Activated naive CD8-positive, alpha-beta T cell treated with anti-CD3 and anti-CD28 coated beads, Interleukin-2, amount 10 ng/mL, durations not matched to agents 7 days and 5 days (primary cell): ENCODE measurements around the gene SLC29A1. TPM values are rescaled to one million over a fixed set of nuclear protein-coding genes. Genes with fewer than 3 reads are reported as not detected.

Experiments used
- ATAC-seq: fragments of 150-1000 bp; cut with Tn5 transposase; one replicate; pipeline ENCODE4 v1.10.0; 2021; ENCODE audit warnings: low read depth, moderate library complexity
- POLR2A ChIA-PET: fragments of 350-600 bp; sonication (Branson Sonifier 250); formaldehyde crosslinking; loops from one replicate; lab custom pipeline; 2021; ENCODE audit warnings: antibody characterized with exemption; lab: Charles Lee
- DNase-seq: peaks from one replicate; pipeline ENCODE4 v3.0.0; 2021
- H3K27ac Mint-ChIP-seq: one replicate; pipeline ENCODE4 v1.8.0; 2022; ENCODE audit warnings: mild to moderate bottlenecking, mixed read lengths
- H3K27me3 Mint-ChIP-seq: one replicate; pipeline ENCODE4 v1.8.0; 2022; ENCODE audit warnings: mild to moderate bottlenecking, moderate library complexity, mixed read lengths
- H3K36me3 Mint-ChIP-seq: one replicate; pipeline ENCODE4 v1.8.0; 2021; ENCODE audit warnings: mild to moderate bottlenecking, mixed read lengths
- H3K4me1 Mint-ChIP-seq: one replicate; pipeline ENCODE4 v1.8.0; 2021; ENCODE audit warnings: mixed read lengths
- H3K4me3 Mint-ChIP-seq: one replicate; pipeline ENCODE4 v1.8.0; 2022; ENCODE audit warnings: mild to moderate bottlenecking, moderate library complexity, mixed read lengths
- H3K9me3 Mint-ChIP-seq: one replicate; pipeline ENCODE4 v1.8.0; 2021; ENCODE audit warnings: mixed read lengths
- total RNA-seq, 2 experiments: library from RNA; stranded (reverse); gene quantifications; one replicate each; pipeline ENCODE4 v1.2.3, GENCODE V29; 2021

SLC29A1 gene
- total RNA-seq, 2 experiments from 2014 or later = 22.5 to 24.0 TPM

DNA sequence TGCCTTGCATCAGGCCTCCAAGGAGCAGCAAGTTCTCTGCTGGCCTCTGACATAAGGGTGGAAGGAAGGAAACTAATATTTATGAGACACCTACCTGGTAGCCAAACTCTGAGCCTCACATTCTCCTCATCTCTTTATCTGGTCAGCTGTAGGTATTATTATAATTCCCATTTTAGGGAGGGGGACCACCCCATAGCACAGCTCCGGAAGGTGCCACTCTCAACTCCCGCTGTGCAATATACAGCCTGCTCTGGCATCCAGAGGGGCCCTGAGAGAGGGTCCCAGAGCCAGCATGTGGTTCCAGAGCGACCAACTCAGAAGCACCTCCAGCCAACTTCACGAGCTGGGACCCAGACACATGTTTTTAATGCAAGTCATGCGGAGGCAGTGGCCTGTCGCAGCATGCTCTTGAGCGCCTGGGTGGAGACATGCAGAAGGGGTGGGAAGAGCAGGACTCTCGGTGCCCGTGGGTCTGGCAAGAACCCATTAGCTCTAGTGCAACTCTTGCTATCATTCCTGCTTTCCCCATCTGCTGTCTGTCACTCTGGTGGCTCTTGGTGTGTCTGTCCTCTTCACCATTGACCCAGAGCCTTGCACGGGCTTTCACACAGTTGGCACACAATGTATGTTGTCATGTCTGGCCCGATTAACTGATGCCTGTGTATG lies 21.6 kb upstream of the SLC29A1 start:
- no peak overlapping the region for H3K27ac Mint-ChIP-seq
- DNase-seq (no peak), ATAC-seq (no peak)
- H3K27me3 Mint-ChIP-seq = peaks cover 31% of the 10 kb centered on the region
- POLR2A ChIA-PET = no interaction called here
- H3K4me1 Mint-ChIP-seq = no peaks in the 10 kb centered on the region
- H3K9me3 Mint-ChIP-seq = no peaks in the 10 kb centered on the region
- no peaks in the 10 kb centered on the region for H3K36me3 Mint-ChIP-seq
- no peak overlapping the region for H3K4me3 Mint-ChIP-seq

DNA sequence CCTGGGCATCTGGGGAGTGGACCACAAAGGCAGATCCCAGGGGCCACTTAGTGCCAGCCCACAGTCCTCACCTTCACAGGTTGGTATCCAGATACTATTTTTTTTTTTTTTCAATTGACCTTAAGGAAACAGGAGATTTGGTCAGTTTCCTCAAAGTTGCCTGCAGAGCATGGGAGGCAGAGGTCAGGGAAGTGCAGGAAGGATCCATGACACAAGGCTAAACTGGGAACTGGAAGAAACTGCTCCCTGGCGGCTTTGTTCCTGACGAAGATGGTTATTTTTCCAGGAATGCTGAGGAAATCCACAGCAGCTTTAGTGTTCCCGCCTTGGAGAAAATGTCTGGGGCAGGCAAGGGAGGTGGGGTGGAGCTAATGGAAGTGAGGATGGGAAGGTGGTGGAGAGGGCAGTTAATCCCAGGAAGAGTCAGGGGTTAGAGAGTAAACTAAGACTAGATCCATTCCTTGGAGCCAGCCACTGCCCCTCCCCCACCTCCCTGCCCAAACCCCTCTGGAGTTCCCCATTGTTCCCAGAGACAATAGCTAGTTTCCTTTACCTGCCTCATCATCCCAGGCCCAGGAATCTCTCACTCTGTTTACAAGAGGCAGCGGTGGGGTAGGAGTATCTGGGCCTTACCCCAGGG lies 20.9 kb upstream of the SLC29A1 start:
- no peak for DNase-seq
- Mint-ChIP-seq H3K27ac (no peak overlapping the region), H3K27me3 (peaks cover 31% of the 10 kb centered on the region), H3K36me3 (no peaks in the 10 kb centered on the region), H3K4me1 (no peaks in the 10 kb centered on the region), H3K9me3 (no peaks in the 10 kb centered on the region), H3K4me3 (no peak overlapping the region)
- POLR2A ChIA-PET = interaction anchor here (0.6 kb wide), 1 partner anchor 489 kb away, joined by 5 read pairs; no protein-coding TSS in a partner anchor
- no peak for ATAC-seq

GRCh38 chr6:44202972-44203750 lies 20.2 kb upstream of the SLC29A1 start:
- Mint-ChIP-seq H3K4me1 (no peaks in the 10 kb centered on the region), H3K9me3 (no peaks in the 10 kb centered on the region), H3K4me3 (no peak overlapping the region), H3K27ac (no peak overlapping the region), H3K27me3 (peaks cover 31% of the 10 kb centered on the region), H3K36me3 (no peaks in the 10 kb centered on the region)
- POLR2A ChIA-PET = interaction anchor here (0.6 kb wide), 1 partner anchor 490 kb away, joined by 5 read pairs; no protein-coding TSS in a partner anchor
- ATAC-seq (no peak), DNase-seq (no peak)

DNA sequence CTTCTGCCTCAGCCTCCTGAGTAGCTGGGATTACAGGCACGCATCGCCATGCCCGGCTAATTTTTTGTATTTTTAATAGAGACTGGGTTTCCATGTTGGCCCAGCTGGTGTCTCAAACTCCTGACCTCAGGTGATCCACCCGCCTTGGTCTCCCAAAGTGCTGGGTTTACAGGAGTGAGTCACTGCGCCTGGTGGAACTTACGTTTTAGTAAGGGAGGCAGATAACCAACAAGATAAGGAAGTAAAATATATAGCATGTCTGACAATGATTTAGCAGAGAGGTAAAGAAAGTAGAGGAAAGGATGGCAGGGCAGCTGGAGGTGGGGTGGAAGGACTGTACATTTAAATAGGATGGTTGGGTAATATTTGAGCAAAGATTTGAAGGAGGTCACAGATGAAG lies 19.4 kb upstream of the SLC29A1 start:
- H3K4me3 Mint-ChIP-seq = no peak overlapping the region
- no peak for DNase-seq
- H3K9me3 Mint-ChIP-seq = no peaks in the 10 kb centered on the region

GRCh38 chr6:44207966-44208365 lies 15.4 kb upstream of the SLC29A1 start:
- Mint-ChIP-seq H3K4me3 (no peak overlapping the region), H3K27ac (no peak overlapping the region), H3K9me3 (no peaks in the 10 kb centered on the region), H3K4me1 (no peaks in the 10 kb centered on the region), H3K36me3 (no peaks in the 10 kb centered on the region), H3K27me3 (peaks cover 30% of the 10 kb centered on the region)
- DNase-seq = no peak
- no peak for ATAC-seq
- POLR2A ChIA-PET = no interaction called here

More for the DNA sequence above, 19.4 kb upstream of the SLC29A1 start:
- no peaks in the 10 kb centered on the region for H3K4me1 Mint-ChIP-seq
- peaks cover 32% of the 10 kb centered on the region for H3K27me3 Mint-ChIP-seq
- no peaks in the 10 kb centered on the region for H3K36me3 Mint-ChIP-seq
- POLR2A ChIA-PET = no interaction called here
- ATAC-seq = no peak
- no peak overlapping the region for H3K27ac Mint-ChIP-seq

GRCh38 chr6:44211284-44211683 lies 12.1 kb upstream of the SLC29A1 start:
- POLR2A ChIA-PET = no interaction called here
- Mint-ChIP-seq H3K9me3 (no peaks in the 10 kb centered on the region), H3K36me3 (no peaks in the 10 kb centered on the region), H3K27me3 (peaks cover 21% of the 10 kb centered on the region), H3K4me3 (no peak overlapping the region), H3K27ac (no peak overlapping the region), H3K4me1 (no peaks in the 10 kb centered on the region)
- no peak for ATAC-seq
- DNase-seq = no peak

- no peak for ATAC-seq
- POLR2A ChIA-PET = no interaction called here
These were observed 9.1 kb upstream of the SLC29A1 start for GRCh38 chr6:44214307-44214706.

GRCh38 chr6:44216677-44217331 lies 6.6 kb upstream of the SLC29A1 start, which contains the start of gene MYMX:
TSS of gene MYMX (plus strand) at chr6:44216926. CDS start at chr6:44217472, 546 bp downstream.
- ATAC-seq (no peak), DNase-seq (no peak)
- H3K36me3 Mint-ChIP-seq = no peaks in the 10 kb centered on the region
- H3K4me3 Mint-ChIP-seq = no peak within 1 kb of the TSS
- no peak within 1 kb of the TSS for H3K27ac Mint-ChIP-seq
- POLR2A ChIA-PET = interaction anchor here (0.7 kb wide), 2 partner anchors 31 to 272 kb away, joined by 3 to 4 read pairs; no protein-coding TSS in a partner anchor
- H3K4me1 Mint-ChIP-seq = peaks cover 7% of the 10 kb centered on the region
- H3K27me3 Mint-ChIP-seq = peaks cover 18% of the 10 kb centered on the region
- no peaks in the 10 kb centered on the region for H3K9me3 Mint-ChIP-seq

More at GRCh38 chr6:44214307-44214706, 9.1 kb upstream of the SLC29A1 start:
- H3K27ac Mint-ChIP-seq = no peak overlapping the region
- H3K36me3 Mint-ChIP-seq = no peaks in the 10 kb centered on the region
- peaks cover 2% of the 10 kb centered on the region for H3K4me1 Mint-ChIP-seq
- H3K27me3 Mint-ChIP-seq = peaks cover 22% of the 10 kb centered on the region
- H3K4me3 Mint-ChIP-seq = no peak overlapping the region
- H3K9me3 Mint-ChIP-seq = no peaks in the 10 kb centered on the region
- no peak for DNase-seq

DNA sequence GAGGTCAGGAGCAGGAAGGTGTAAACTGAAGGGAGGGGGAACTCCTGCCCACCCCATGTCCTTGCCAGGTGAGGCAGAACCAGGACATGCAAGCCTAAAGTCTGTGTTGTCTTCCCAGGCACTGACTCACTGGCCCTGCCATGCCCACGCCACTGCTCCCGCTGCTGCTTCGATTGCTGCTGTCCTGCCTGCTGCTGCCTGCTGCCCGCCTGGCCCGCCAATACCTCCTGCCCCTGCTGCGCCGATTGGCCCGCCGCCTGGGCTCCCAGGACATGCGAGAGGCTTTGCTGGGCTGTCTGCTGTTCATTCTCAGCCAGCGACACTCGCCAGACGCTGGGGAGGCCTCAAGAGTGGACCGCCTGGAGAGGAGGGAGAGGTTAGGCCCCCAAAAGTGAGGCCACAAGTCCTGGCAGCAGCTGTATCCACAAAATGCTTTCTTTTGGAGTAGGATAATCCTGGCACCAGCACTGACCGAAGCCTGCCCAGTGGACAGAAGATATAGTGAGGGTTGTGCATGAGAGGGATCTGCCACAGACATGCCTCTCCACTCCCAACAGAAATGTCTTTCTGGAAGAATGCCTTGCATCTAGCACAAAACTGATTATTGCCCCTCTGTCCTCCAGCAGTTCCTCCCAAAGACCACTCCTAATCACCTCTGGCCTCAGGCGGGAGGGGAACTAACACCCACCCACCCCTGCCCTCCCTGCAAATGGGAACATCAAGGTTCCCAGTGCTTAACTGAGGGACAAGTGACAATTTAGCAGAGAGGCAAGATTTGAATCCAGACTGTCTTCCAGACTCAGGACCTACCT lies 5.9 kb upstream of the SLC29A1 start:
- H3K27ac Mint-ChIP-seq = no peak overlapping the region
- DNase-seq = no peak
- no peaks in the 10 kb centered on the region for H3K36me3 Mint-ChIP-seq
- POLR2A ChIA-PET = no interaction called here
- peaks cover 15% of the 10 kb centered on the region for H3K27me3 Mint-ChIP-seq
- H3K9me3 Mint-ChIP-seq = no peaks in the 10 kb centered on the region
- ATAC-seq = no peak
- H3K4me3 Mint-ChIP-seq = no peak overlapping the region
- H3K4me1 Mint-ChIP-seq = peaks cover 14% of the 10 kb centered on the region

DNA sequence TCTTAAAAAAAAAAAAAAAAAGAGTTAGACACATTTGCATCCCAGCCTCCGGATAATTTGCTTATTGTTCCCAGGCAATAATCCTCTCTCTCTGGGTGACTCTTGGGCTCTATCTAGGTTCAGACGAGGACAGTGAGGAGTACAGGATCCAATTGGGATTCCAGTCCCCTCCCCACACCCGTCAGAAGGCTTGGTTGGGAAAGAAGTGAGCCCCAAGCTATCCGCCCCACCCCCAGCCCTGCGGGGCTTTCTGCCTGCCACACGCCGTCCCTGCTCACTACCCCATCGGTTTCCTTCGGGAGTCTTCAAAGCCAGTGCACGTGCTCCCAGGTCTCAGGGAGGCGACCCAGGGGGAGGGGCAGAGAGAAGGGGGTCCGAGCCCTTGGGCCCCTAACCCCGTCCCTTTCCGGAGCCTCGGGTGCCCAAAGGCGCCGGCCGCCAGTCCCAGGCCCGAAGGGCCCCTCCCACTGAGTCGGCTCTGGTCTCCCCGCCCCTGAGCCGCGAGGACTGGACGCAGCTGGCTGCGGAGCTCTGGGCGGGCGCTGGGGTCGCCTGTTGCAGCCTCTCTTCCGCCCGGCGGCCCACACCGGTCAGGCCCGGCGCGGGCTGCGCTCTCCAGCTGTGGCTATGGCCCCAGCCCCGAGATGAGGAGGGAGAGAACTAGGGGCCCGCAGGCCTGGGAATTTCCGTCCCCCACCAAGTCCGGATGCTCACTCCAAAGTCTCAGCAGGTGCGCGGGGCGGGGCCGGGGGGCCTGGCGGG lies 4.2 kb upstream of the SLC29A1 start:
- no peaks in the 10 kb centered on the region for H3K36me3 Mint-ChIP-seq
- H3K4me1 Mint-ChIP-seq = peaks cover 23% of the 10 kb centered on the region
- ATAC-seq (no peak), DNase-seq (peak; percentile 56)
- no peaks in the 10 kb centered on the region for H3K9me3 Mint-ChIP-seq
- H3K4me3 Mint-ChIP-seq = peak overlapping the region; percentile 60
- H3K27ac Mint-ChIP-seq = no peak overlapping the region
- H3K27me3 Mint-ChIP-seq = peaks cover 11% of the 10 kb centered on the region
- POLR2A ChIA-PET = interaction anchor here (1.3 kb wide), 1 partner anchor 27 kb away, joined by 4 read pairs; the partner anchor contains the start of gene HSP90AB1

GRCh38 chr6:44219815-44220784 lies 3.3 kb upstream of the SLC29A1 start:
- Mint-ChIP-seq H3K9me3 (no peaks in the 10 kb centered on the region), H3K27me3 (peaks cover 11% of the 10 kb centered on the region), H3K27ac (no peak overlapping the region), H3K4me3 (no peak overlapping the region), H3K4me1 (peaks cover 31% of the 10 kb centered on the region), H3K36me3 (no peaks in the 10 kb centered on the region)
- POLR2A ChIA-PET = interaction anchor here (0.6 to 1.3 kb wide), 2 partner anchors 27 to 42 kb away, joined by 4 read pairs; partner anchors contain the start of gene HSP90AB1
- ATAC-seq = no peak
- DNase-seq = no peak
